Measurements from ENCODE around the gene SHC1.

Gene SHC1

DNA sequence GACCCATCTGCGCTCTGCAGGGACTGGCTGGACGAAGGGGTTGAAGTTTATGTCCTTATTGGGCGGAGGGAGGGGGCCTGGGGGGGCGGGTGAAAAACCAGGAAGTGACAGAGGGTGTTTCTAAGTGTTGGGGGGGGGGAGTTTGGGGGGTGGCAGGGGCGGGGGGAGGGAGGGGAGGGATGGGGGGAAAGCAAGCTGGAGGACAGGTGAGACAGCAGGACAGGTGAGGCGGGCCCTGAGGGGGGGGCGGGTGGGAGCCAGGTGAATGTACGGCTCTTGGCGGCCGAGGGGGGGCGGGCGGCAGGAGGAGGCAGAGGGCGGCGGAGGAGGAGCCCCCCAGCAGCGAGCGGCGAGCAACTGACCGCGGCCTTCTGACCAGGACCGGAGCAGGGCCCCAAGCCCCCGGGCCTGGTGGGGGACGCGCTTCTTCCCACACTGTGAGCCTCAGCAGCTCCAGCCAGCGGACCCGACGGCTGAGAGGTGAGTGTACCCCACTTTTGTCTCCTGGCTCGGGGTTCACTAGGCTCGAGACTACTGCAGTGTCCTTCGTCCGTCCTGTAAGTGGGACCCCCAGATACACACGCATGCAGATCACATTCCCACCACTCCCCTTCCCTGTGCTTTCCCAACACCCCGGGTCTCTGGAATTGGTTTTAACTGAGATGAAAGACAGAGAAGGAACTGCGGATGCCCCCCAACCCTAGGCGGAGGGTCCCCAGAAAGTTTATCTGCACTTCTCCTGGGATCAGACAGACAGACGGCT lies 32.1 kb upstream of the SHC1 start, which contains the start of gene ZBTB7B:
Gene ZBTB7B, plus strand, starts transcription at position 339 of the 763 bp plus-strand sequence. CDS start 11,859 bp downstream, outside the sequence.
- TF ChIP-seq, protein P1, sequence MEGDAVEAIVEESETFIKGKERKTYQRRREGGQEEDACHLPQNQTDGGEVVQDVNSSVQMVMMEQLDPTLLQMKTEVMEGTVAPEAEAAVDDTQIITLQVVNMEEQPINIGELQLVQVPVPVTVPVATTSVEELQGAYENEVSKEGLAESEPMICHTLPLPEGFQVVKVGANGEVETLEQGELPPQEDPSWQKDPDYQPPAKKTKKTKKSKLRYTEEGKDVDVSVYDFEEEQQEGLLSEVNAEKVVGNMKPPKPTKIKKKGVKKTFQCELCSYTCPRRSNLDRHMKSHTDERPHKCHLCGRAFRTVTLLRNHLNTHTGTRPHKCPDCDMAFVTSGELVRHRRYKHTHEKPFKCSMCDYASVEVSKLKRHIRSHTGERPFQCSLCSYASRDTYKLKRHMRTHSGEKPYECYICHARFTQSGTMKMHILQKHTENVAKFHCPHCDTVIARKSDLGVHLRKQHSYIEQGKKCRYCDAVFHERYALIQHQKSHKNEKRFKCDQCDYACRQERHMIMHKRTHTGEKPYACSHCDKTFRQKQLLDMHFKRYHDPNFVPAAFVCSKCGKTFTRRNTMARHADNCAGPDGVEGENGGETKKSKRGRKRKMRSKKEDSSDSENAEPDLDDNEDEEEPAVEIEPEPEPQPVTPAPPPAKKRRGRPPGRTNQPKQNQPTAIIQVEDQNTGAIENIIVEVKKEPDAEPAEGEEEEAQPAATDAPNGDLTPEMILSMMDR (conservative IDR thresholded peaks at IDR 0.05; ENCODE audit: control insufficient read depth, insufficient read depth, low read depth, low read length) = no peak

DNA sequence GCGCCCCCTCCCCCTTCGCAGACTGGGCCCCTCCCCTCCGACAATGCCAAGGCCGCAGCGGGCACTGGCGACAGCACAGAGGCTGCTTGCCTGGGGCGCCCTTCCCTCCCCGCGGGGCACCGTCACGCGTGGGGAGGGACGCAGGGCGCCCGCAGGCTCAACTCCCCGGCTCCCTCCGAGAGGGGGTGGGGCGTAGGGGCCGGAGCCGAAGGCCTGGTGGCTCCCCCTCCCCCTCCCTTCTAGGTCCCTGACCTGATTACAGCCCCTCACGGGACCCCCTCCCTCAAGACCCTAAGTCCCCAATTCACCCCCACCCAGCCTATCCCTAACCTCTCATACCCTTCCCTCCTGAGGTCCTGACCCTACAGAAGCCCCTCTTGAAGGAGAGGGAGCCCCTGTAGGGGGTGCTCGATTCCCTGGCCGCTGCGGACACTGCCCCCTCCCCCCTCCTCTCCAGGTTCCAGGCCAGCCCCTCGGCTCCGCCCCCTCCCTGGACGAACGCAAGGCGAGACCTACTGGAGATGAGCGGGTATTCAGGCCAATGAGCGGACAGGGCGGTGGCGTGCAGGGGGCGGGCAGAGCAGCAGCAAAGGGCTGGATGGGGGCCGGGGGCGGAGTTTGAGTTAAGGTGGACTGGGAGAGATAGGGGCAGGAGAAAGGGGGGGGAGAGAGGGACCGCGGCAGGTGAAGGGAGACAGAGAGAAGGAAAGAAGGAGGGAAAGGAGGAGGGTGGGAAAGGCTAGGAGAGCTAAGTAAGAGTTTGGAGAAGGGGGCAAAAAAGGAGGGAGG lies 31.3 kb upstream of the SHC1 start:
- TF ChIP-seq, protein P1 (conservative IDR thresholded peaks at IDR 0.05; ENCODE audit: control insufficient read depth, insufficient read depth, low read depth, low read length) = peak; percentile 39
- peak; percentile 98 for DNase-seq (ENCODE audit: low read depth)
- H3K4me3 ChIP-seq (ENCODE audit: control insufficient read depth, low read depth, low read length) = peak overlapping the region; percentile 89

More for the DNA sequence above, 32.1 kb upstream of the SHC1 start, which contains the start of gene ZBTB7B:
- no peak for DNase-seq (ENCODE audit: low read depth)
- H3K4me3 ChIP-seq (ENCODE audit: control insufficient read depth, low read depth, low read length) = peak within 1 kb of the TSS; percentile 89

DNA sequence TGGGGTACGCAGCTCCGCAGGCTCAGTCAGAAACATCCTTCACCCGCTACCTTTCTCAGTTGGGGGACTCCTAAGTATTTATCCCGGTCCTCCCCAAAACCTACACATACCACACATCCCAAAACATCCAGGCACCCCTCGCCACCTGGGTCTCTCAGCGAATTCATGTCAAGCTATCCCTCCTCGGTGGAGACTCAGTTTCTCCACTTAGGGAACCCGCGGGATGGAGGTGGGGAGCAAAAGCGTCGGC lies 30.8 kb upstream of the SHC1 start:
- DNase-seq (ENCODE audit: low read depth) = no peak
- peak overlapping the region; percentile 89 for H3K4me3 ChIP-seq (ENCODE audit: control insufficient read depth, low read depth, low read length)
- TF ChIP-seq, protein P1 (conservative IDR thresholded peaks at IDR 0.05; ENCODE audit: control insufficient read depth, insufficient read depth, low read depth, low read length) = no peak

DNA sequence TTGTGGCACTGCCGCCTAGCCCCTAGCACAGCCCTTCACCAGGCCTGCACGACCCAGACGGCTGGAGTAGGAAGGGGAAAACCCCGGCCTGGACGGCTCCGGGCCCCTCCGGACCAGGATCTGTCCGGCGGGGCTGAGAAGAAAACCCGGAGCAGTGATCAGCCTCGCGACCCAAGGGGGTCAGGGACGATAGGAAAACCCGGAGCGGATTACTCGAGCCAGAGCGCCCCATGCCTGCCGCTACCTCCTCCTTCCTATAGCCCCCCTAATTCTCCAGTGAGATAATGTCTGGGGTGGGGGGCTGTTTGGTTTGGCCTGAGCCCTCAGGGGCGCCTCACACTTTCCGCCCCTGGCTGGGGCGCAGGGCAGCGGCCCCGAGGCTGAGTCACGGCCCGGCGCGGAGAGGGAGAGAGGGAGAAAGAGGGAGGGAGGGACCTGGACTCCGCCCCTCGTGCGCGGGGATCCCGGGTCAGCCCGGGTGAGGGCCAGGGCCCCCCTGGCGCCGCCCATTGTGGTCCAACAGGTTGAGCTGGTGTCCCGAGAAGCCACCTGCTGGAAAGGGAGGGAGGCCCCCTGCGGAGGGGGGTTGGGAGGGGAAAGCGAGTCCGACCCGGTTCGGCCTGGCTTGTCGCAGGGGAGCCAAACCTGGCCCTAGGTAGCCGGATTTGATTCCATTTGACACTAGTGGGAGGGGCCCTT lies 30.3 kb upstream of the SHC1 start:
- DNase-seq (ENCODE audit: low read depth) = peak; percentile 76
- peak overlapping the region; percentile 89 for H3K4me3 ChIP-seq (ENCODE audit: control insufficient read depth, low read depth, low read length)
- TF ChIP-seq, protein P1 (conservative IDR thresholded peaks at IDR 0.05; ENCODE audit: control insufficient read depth, insufficient read depth, low read depth, low read length) = no peak

DNA sequence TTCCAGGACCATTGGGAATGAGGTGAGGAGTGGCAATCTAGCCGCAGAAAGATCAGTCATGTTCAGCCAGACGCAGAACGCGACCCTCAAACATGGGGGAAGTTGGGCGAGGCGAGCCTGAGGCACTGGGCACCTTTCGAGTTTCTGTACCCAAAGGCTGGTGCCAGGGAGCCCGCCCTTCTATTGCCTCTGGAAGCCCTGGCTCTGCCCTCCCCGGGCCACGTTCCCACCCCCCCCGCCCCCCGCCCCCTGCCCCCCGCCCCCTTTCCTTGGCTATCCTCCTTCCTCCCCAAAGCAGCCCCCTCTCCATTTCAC lies 29.8 kb upstream of the SHC1 start:
- TF ChIP-seq, protein P1 (conservative IDR thresholded peaks at IDR 0.05; ENCODE audit: control insufficient read depth, insufficient read depth, low read depth, low read length) = no peak
- no peak for DNase-seq (ENCODE audit: low read depth)
- peak overlapping the region; percentile 89 for H3K4me3 ChIP-seq (ENCODE audit: control insufficient read depth, low read depth, low read length)

DNA sequence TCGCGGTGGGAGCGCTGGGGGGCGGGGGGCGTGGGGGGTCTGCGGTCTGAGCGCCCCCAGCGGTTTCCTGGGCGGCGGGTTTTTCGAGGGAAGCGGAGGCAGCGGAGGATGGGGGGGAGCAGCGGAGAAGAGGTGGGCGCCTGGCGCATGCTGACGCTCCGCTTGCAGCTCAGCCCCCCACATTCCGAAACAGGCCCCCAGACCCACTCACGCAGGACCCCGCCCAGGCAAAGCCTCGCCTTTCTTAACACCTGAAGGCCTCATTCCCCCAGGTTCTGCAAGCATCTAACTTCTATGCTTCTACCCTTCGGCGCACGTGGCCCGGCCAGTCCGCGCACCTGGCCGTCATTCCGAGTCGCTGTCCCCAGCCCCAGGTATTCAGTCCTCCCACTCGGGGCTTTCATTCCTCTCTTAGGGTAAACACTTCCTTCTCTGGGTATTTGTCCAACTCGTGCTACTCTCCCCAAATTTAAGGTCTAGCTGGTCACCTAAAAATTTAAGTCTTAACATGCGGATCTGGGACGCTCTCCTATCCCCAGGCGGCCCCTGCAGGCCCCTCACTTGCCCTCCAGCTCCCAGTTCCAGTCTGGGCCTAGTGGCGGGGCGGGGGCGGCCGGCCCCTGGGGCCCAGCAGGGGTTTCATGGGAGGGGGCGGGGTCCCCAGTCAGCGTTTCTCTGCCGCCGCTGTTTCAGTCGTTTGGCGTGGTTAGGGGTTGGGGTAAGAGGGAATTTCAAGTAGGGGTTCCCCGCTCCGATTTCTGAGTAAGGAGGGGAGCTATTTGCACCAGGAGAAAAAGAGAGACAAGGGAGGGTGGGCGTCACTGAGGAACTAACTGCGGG lies 29.2 kb upstream of the SHC1 start:
- TF ChIP-seq, protein P1 (conservative IDR thresholded peaks at IDR 0.05; ENCODE audit: control insufficient read depth, insufficient read depth, low read depth, low read length) = no peak
- H3K4me3 ChIP-seq (ENCODE audit: control insufficient read depth, low read depth, low read length) = peak overlapping the region; percentile 89
- DNase-seq (ENCODE audit: low read depth) = no peak

All from fibroblast of mammary gland (primary cell).